B cell (primary cell): ENCODE results near the gene SIPA1. TPM values are rescaled to one million over a fixed set of nuclear protein-coding genes. Genes with fewer than 3 reads are reported as not detected.
"Not testable (repeated sequence)": the region's sequence is repeated elsewhere in the genome, so short reads cannot be mapped to it uniquely, and the experiment has no call there.

Source experiments
- ATAC-seq: fragments of 200-7000 bp; cut with Tn5 transposase; one replicate; pipeline ENCODE4 v1.10.0; 2021; ENCODE audit warnings: low read depth, mild to moderate bottlenecking, moderate number of reproducible peaks, moderate library complexity
- CTCF ChIA-PET: fragments of 350-600 bp; sonication (Branson Sonifier 250); formaldehyde crosslinking; loops from one replicate; lab custom pipeline; 2021; ENCODE audit warnings: antibody characterized with exemption, inconsistent platforms; lab: Charles Lee
- POLR2A ChIA-PET: fragments of 350-600 bp; sonication (Branson Sonifier 250); formaldehyde crosslinking; loops from one replicate; lab custom pipeline; 2021; ENCODE audit warnings: antibody characterized with exemption; lab: Charles Lee
- DNase-seq: peaks from one replicate; pipeline ENCODE4 v3.0.0; 2013
- H2AFZ ChIP-seq: 2 replicates; pipeline ENCODE4 v1.6.1; 2012; ENCODE audit warnings: mild to moderate bottlenecking, low read depth, low read length; ENCODE audit not compliant: insufficient read depth, poor library complexity, severe bottlenecking
- H3K27ac ChIP-seq, 2 donors: 1 replicate in 1 of 2; 2 replicates in 1 of 2; pipeline ENCODE4 v1.5.1; 2012 to 2013; ENCODE audit warnings: low read length in 2 of 2, mild to moderate bottlenecking in 2 of 2, moderate library complexity in 1 of 2
- H3K27me3 ChIP-seq, 4 experiments: fragments of 200-600 bp in 1 of 4; sonication (generic) in 1 of 4; replicated peaks in 1 of 4; 1 replicate in 2 of 4; 2 replicates in 2 of 4; pipeline versions ENCODE4 v1.6.1 to v1.7.0; 2013 to 2016; ENCODE audit warnings: low read length in 3 of 4, mild to moderate bottlenecking in 2 of 4, mixed read lengths in 1 of 4, moderate library complexity in 1 of 4; ENCODE audit not compliant: insufficient read depth in 4 of 4, control insufficient read depth in 3 of 4; ENCODE audit errors: control extremely low read depth in 1 of 4
- H3K36me3 ChIP-seq, 2 experiments: replicated peaks in 1 of 2; 1 replicate in 1 of 2; 2 replicates in 1 of 2; pipeline versions ENCODE4 v1.6.1 to v1.7.1; 2013; ENCODE audit warnings: low read length in 1 of 2; ENCODE audit not compliant: insufficient read depth in 2 of 2, control insufficient read depth in 1 of 2; ENCODE audit errors: control extremely low read depth in 1 of 2, extremely low read depth in 1 of 2
- H3K4me1 ChIP-seq, 2 donors: fragments of 200-600 bp in 1 of 2; sonication (generic) in 1 of 2; 1 replicate in 1 of 2; 2 replicates in 1 of 2; pipeline versions ENCODE4 v1.5.1 to v1.6.1; 2013 to 2017; ENCODE audit warnings: low read length in 2 of 2; ENCODE audit not compliant: control insufficient read depth in 2 of 2, insufficient read depth in 2 of 2
- H3K4me2 ChIP-seq: replicated peaks from 2 replicates; pipeline ENCODE3; 2012; ENCODE audit warnings: mild to moderate bottlenecking, low read depth, low read length; ENCODE audit not compliant: poor library complexity, severe bottlenecking
- H3K4me3 ChIP-seq, 5 experiments: fragments of 200-600 bp in 1 of 5; sonication (generic) in 1 of 5; 1 replicate in 3 of 5; 2 replicates in 2 of 5; pipeline versions ENCODE4 v1.5.1 to v1.7.0; 2011 to 2016; ENCODE audit warnings: low read length in 4 of 5, mild to moderate bottlenecking in 4 of 5, low read depth in 2 of 5, control low read depth in 1 of 5, moderate library complexity in 1 of 5; ENCODE audit not compliant: insufficient read depth in 1 of 5; ENCODE audit errors: control extremely low read depth in 1 of 5, extremely low read depth in 1 of 5
- H3K79me2 ChIP-seq: fragments of 200-600 bp; sonication (generic); one replicate; pipeline ENCODE4 v1.6.0; 2016; ENCODE audit warnings: low read length; ENCODE audit not compliant: control insufficient read depth, insufficient read depth
- H3K9ac ChIP-seq: fragments of 200-600 bp; sonication (generic); 2 replicates; pipeline ENCODE4 v1.6.1; 2017; ENCODE audit warnings: mild to moderate bottlenecking, low read length, moderate library complexity
- H3K9me3 ChIP-seq, 3 donors: one replicate each; pipeline versions ENCODE4 v1.6.1 to v1.7.1; 2013; ENCODE audit warnings: low read length in 2 of 3; ENCODE audit not compliant: control insufficient read depth in 2 of 3, insufficient read depth in 1 of 3; ENCODE audit errors: control extremely low read depth in 1 of 3
- H4K20me1 ChIP-seq: 2 replicates; pipeline ENCODE4 v1.6.0; 2012; ENCODE audit warnings: mild to moderate bottlenecking, low read length; ENCODE audit not compliant: insufficient read depth, control insufficient read depth, poor library complexity, severe bottlenecking
- H3K27ac Mint-ChIP-seq: one replicate; pipeline ENCODE4 v1.8.0; 2021; ENCODE audit warnings: mixed read lengths
- H3K27me3 Mint-ChIP-seq: one replicate; pipeline ENCODE4 v1.8.0; 2021; ENCODE audit warnings: mixed read lengths
- H3K4me1 Mint-ChIP-seq: one replicate; pipeline ENCODE4 v1.8.0; 2021; ENCODE audit warnings: mixed read lengths
- H3K4me3 Mint-ChIP-seq: one replicate; pipeline ENCODE4 v1.8.0; 2021; ENCODE audit warnings: mixed read lengths
- H3K9me3 Mint-ChIP-seq: one replicate; pipeline ENCODE4 v1.8.0; 2022; ENCODE audit warnings: mixed read lengths; ENCODE audit not compliant: insufficient read depth
- CTCF ChIP-seq: fragments of 200-600 bp; IDR thresholded peaks from one replicate; pipeline ENCODE4 v1.8.0; 2022; ENCODE audit warnings: antibody characterized with exemption, mild to moderate bottlenecking
- EZH2 ChIP-seq: IDR thresholded peaks from 2 replicates; pipeline ENCODE4 v1.6.1; 2012; ENCODE audit warnings: borderline replicate concordance, low read depth, mild to moderate bottlenecking, moderate library complexity, low read length; ENCODE audit not compliant: insufficient read depth, poor library complexity, severe bottlenecking
- WGBS: methylation state at CpG from one replicate; pipeline ENCODE4 v1.1.5; 2013; ENCODE audit warnings: missing lambda C conversion rate; ENCODE audit not compliant: insufficient coverage; 5-methylcytosine and 5-hydroxymethylcytosine counted together
- intact Hi-C: fragments of 100-400 bp; cut with micrococcal nuclease; formaldehyde crosslinking; loops from one replicate; pipeline ENCODE4 v1.10.0; 2022
- polyA plus RNA-seq: library from polyadenylated mRNA; depleted of rRNA; stranded (reverse); fragments of >200 nt; gene quantifications from 2 replicates; pipeline ENCODE4 v1.2.3, GENCODE V29; 2012
- total RNA-seq, 2 donors: library from RNA; stranded (reverse); fragments of 120-200 nt in 1 of 2; gene quantifications; 1 replicate in 1 of 2; 2 replicates in 1 of 2; pipeline versions ENCODE4 v1.2.3 to v1.2.4, GENCODE V29; 2013 to 2022

SIPA1 gene
- total and polyA plus RNA-seq, 2 donors (not counting 1 experiment from before 2014, with no cell fraction given) = 314 to 448 TPM

- DNase-seq (no peak), ATAC-seq (no peak)
- no peak overlapping the region for H3K4me2 ChIP-seq
- H3K9ac ChIP-seq = no peak overlapping the region
- H4K20me1 ChIP-seq = no peaks in the 10 kb centered on the region
- POLR2A ChIA-PET = interaction anchor here (0.7 kb wide), 1 partner anchor 10 kb away, joined by 5 read pairs; no protein-coding TSS in a partner anchor
- Mint-ChIP-seq H3K9me3 (no peaks in the 10 kb centered on the region), H3K27ac (no peak overlapping the region), H3K4me1 (no peaks in the 10 kb centered on the region), H3K27me3 (peaks cover 4% of the 10 kb centered on the region), H3K4me3 (no peak overlapping the region)
- no peaks in the 10 kb centered on the region for H3K27me3 ChIP-seq
- TF ChIP-seq CTCF (no peak), EZH2 (no peak)
- intact Hi-C loops = no loop called here
- H3K27ac ChIP-seq = no peak overlapping the region
- H3K79me2 ChIP-seq = no peaks in the 10 kb centered on the region
- CTCF ChIA-PET = no interaction called here
- 100% methylated on average over 1 of the region's 8 CpGs for WGBS
- H3K4me3 ChIP-seq = no peak overlapping the region
- H2AFZ ChIP-seq = no peak overlapping the region
- H3K9me3 ChIP-seq = no peaks in the 10 kb centered on the region
- no peaks in the 10 kb centered on the region for H3K36me3 ChIP-seq
- no peaks in the 10 kb centered on the region for H3K4me1 ChIP-seq
Observed at GRCh38 chr11:65685981-65686380, 48.1 kb downstream of the SIPA1 start.

GRCh38 chr11:65691847-65692246, 53.9 kb downstream of the SIPA1 start:
- intact Hi-C loops, H3K4me3 ChIP-seq, H3K36me3 ChIP-seq, H4K20me1 ChIP-seq, ATAC-seq, H3K9me3 ChIP-seq, H3K4me3 Mint-ChIP-seq, H3K4me2 ChIP-seq, H3K27me3 Mint-ChIP-seq, H3K27ac Mint-ChIP-seq, H3K79me2 ChIP-seq, H3K4me1 Mint-ChIP-seq, DNase-seq, H3K9me3 Mint-ChIP-seq, H3K27me3 ChIP-seq, H3K27ac ChIP-seq, H3K4me1 ChIP-seq, H2AFZ ChIP-seq, H3K9ac ChIP-seq, POLR2A ChIA-PET: not testable (repeated sequence)
- CTCF ChIA-PET = interaction anchor here (1.5 kb wide), 1 partner anchor 66 kb away, joined by 6 read pairs; no protein-coding TSS in a partner anchor
- no CpG with 5 or more reads among the region's 8 CpGs for WGBS
